Transverse colon (tissue), 3 donors: ENCODE data around the gene KCNAB3.

ENCODE experiments used
- CTCF ChIP-seq, 5 experiments: fragments of 200-600 bp in 3 of 5; fragments of 450-650 bp in 2 of 5; sonication (generic) in 3 of 5; IDR thresholded peaks; 1 replicate in 2 of 5; 2 replicates in 3 of 5; pipeline ENCODE4 v1.5.1; 2016 to 2017; ENCODE audit warnings: antibody characterized with exemption in 5 of 5, inconsistent platforms in 3 of 5, mild to moderate bottlenecking in 2 of 5, moderate library complexity in 1 of 5
- EP300 ChIP-seq: sonication (generic); formaldehyde crosslinking; IDR thresholded peaks from one replicate; pipeline ENCODE4 v1.6.1; 2017; ENCODE audit warnings: antibody characterized with exemption, low read depth
- POLR2A ChIP-seq: fragments of 450-650 bp; IDR thresholded peaks from one replicate; pipeline ENCODE4 v1.6.1; 2016; ENCODE audit warnings: antibody characterized with exemption, mild to moderate bottlenecking, moderate library complexity

GRCh38 chr17:7894866-7895265 lies 34.8 kb downstream of the KCNAB3 start:
- no peak for TF ChIP-seq CTCF (IDR thresholded peaks at IDR 0.05)
- no peak for TF ChIP-seq EP300
- TF ChIP-seq POLR2A = no peak
